ENCODE data around the gene INPP4B. TPM values are rescaled to one million over a fixed set of nuclear protein-coding genes. Genes with fewer than 3 reads are reported as not detected.

Gene INPP4B
- total RNA-seq, 3 donors from 2014 or later = 15.8 to 113 (median 93.4) TPM

GRCh38 chr4:142826503-142827241 lies 19.4 kb downstream of the INPP4B start:
- intact Hi-C loops (cut with DNase I; ENCODE audit: low total_unique reads) = no loop called here
- Histone ChIP-seq H3K4me3 (no peak overlapping the region), H3K4me1 (no peaks in the 10 kb centered on the region), H3K36me3 (no peaks in the 10 kb centered on the region), H3K27me3 (no peaks in the 10 kb centered on the region), H3K27ac (no peak overlapping the region), H3K9me3 (no peaks in the 10 kb centered on the region)
- TF ChIP-seq POLR2A (IDR thresholded peaks at IDR 0.05) = no peak
- no peak for TF ChIP-seq POLR2AphosphoS5 (IDR thresholded peaks at IDR 0.05)
- TF ChIP-seq CTCF (IDR thresholded peaks at IDR 0.05) = no peak
- no peak for DNase-seq (ENCODE audit: low spot score in 2 of 2)

GRCh38 chr4:142824368-142824767 lies 21.7 kb downstream of the INPP4B start:
- intact Hi-C loops (cut with DNase I; ENCODE audit: low total_unique reads) = no loop called here
- TF ChIP-seq POLR2AphosphoS5 (IDR thresholded peaks at IDR 0.05) = no peak
- TF ChIP-seq CTCF (IDR thresholded peaks at IDR 0.05) = no peak
- no peak for TF ChIP-seq POLR2A (IDR thresholded peaks at IDR 0.05)
- H3K27me3 ChIP-seq = no peaks in the 10 kb centered on the region
- H3K4me1 ChIP-seq = no peaks in the 10 kb centered on the region
- no peak overlapping the region for H3K27ac ChIP-seq
- H3K4me3 ChIP-seq = no peak overlapping the region
- H3K36me3 ChIP-seq = no peaks in the 10 kb centered on the region
- no peaks in the 10 kb centered on the region for H3K9me3 ChIP-seq
- DNase-seq (ENCODE audit: low spot score in 2 of 2) = no peak

- no peaks in the 10 kb centered on the region for H3K36me3 ChIP-seq
- no peaks in the 10 kb centered on the region for H3K9me3 ChIP-seq
- H3K4me1 ChIP-seq = no peaks in the 10 kb centered on the region
- no peak for DNase-seq (ENCODE audit: low spot score in 2 of 2)
- no peak overlapping the region for H3K27ac ChIP-seq
- intact Hi-C loops (cut with DNase I; ENCODE audit: low total_unique reads) = no loop called here
- TF ChIP-seq CTCF (IDR thresholded peaks at IDR 0.05) (no peak), POLR2A (IDR thresholded peaks at IDR 0.05) (no peak), POLR2AphosphoS5 (IDR thresholded peaks at IDR 0.05) (no peak)
- H3K4me3 ChIP-seq = no peak overlapping the region
- H3K27me3 ChIP-seq = no peaks in the 10 kb centered on the region
These were observed 22.3 kb downstream of the INPP4B start for GRCh38 chr4:142823796-142824195.

GRCh38 chr4:142818476-142818875 lies 27.6 kb downstream of the INPP4B start:
- no peak for DNase-seq (ENCODE audit: low spot score in 2 of 2)
- H3K27ac ChIP-seq = no peak overlapping the region
- no peak for TF ChIP-seq CTCF (IDR thresholded peaks at IDR 0.05)
- TF ChIP-seq POLR2A (IDR thresholded peaks at IDR 0.05) = no peak
- no peak for TF ChIP-seq POLR2AphosphoS5 (IDR thresholded peaks at IDR 0.05)
- H3K9me3 ChIP-seq = no peaks in the 10 kb centered on the region
- H3K4me1 ChIP-seq = peaks cover 0 to 7% of the 10 kb centered on the region in 2 donors
- no peak overlapping the region for H3K4me3 ChIP-seq
- H3K36me3 ChIP-seq = no peaks in the 10 kb centered on the region
- intact Hi-C loops (cut with DNase I; ENCODE audit: low total_unique reads) = no loop called here
- H3K27me3 ChIP-seq = no peaks in the 10 kb centered on the region

- DNase-seq (ENCODE audit: low spot score in 2 of 2) = no peak
- Histone ChIP-seq H3K27ac (no peak overlapping the region), H3K4me1 (peaks cover 0 to 7% of the 10 kb centered on the region in 2 donors), H3K4me3 (no peak overlapping the region), H3K9me3 (no peaks in the 10 kb centered on the region), H3K27me3 (no peaks in the 10 kb centered on the region), H3K36me3 (no peaks in the 10 kb centered on the region)
- no peak for TF ChIP-seq POLR2AphosphoS5 (IDR thresholded peaks at IDR 0.05)
- TF ChIP-seq POLR2A (IDR thresholded peaks at IDR 0.05) = no peak
- TF ChIP-seq CTCF (IDR thresholded peaks at IDR 0.05) = no peak
- intact Hi-C loops (cut with DNase I; ENCODE audit: low total_unique reads) = no loop called here
These were observed 28.1 kb downstream of the INPP4B start for GRCh38 chr4:142818031-142818430.

Data from breast epithelium (tissue), 4 donors.